GM19025 (cell line): Measurements from ENCODE around the gene WWOX.

Experiments
- ATAC-seq: cut with Tn5 transposase; IDR thresholded peaks from one replicate; pipeline ENCODE4 v1.9.1; 2021; ENCODE audit warnings: mild to moderate bottlenecking, low read depth, moderate library complexity; ENCODE audit not compliant: unreplicated experiment

WWOX gene

DNA sequence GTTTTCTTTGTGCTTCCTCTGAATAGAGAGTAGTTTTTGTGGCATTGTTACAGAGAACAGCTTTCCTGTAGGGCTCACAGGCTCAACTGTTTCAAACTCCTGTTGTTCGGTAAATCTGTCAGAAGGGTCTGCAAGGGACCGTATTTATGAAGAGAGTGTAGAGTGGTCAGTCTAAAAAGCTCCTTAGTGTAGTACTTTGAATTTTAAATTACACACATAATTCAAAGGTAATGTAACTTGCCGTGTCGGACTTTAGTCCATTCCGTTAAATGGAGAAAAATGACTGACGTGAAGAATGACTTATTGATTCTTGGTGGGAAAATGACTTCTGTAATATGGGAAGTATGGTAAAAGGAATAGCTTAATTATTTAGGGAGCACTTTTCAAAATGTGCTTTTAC is 190.9 kb downstream of the WWOX start:
- no peak for ATAC-seq

- no peak for ATAC-seq
Measured at GRCh38 chr16:78290872-78291591, 191.6 kb downstream of the WWOX start.

GRCh38 chr16:78291604-78292003 is 192.2 kb downstream of the WWOX start:
- ATAC-seq: no peak

DNA sequence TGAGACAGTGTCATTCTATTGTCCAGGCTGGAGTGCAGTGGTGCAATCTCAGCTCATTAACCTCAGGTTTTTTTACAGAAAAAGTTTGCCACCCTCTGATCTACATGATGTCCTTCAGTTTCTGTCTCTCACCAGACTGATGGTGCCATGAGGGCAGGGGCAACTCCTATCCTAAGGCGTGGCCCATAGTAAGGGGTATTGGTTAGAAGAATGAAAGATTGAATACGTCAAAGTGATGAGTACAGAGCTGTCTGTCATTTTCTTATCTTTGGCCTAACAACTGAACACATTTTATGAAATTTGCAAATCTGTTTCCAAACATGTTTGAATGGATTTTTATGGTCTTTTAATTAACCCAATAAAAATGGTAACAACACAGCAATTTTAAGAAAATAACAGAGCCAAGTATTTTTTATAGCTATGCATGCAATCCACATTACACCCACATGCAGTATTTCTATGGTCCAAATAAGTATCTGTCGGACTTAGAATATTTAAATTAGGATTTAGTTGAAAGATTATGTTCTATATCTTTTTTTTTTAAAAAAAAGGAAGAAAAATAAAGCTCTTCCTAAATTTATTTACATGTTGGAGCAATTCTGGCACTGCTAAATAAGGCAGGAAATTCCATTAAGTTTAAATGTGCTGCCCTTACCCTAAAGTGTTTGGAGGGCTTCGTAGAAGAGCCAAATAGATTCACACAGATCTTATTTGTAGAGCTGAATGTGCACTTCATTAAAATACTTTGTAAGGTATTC is 192.8 kb downstream of the WWOX start:
- no peak for ATAC-seq

DNA sequence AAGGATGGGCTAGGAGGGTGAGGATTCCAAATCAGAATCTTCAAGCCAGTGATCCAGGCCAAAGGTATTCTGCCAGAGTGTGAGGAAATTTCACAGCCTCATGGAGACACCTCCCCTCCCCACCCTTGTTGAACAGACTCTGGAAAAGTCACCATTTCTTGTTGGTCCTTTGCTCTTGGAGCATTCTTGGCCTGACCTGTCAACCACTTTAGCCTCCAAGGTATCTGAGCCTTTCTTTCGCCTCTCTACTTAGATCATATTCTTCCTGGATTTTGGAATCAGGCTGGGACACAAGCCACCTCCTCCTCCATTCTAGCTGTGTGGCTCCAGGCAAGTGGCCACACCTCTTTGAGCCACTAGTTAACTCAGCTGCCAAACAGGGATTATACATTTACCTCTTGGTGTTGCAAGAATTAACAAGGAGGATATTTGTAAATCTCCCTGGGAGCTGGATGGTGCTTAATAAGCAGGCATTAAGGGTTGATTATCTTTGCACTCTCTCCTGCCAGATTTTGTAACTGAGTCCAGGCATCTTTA is 193.5 kb downstream of the WWOX start:
- no peak for ATAC-seq

GRCh38 chr16:78294538-78295225 is 195.2 kb downstream of the WWOX start:
- no peak for ATAC-seq

DNA sequence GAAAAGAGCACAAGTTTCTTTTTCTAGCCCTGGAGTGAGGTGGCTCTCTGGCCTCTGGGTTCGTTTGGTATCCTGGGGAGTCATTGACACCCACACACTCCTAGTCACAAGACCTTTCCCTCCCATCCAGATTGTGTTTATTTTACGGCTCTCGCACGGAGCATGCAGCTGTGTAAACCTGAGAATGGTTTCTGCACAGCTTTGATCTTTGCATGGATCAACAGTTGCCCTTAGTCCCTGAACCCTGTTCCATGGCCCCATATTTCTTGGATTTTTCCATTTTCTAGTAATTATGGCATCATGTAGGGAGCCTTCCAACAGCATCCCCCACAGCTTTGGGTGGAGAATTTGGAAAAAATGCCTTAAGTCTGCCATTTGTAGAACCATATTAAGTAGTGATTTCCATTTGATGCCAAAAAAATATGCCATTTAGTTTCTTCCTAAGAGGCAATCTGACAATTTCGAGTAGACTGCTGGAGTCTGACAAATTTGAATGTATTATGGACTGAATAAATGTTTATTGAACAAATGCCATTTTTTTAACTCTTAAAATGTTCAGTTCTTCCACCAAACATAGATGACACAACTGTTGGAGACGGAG is 197.7 kb downstream of the WWOX start:
- no peak for ATAC-seq

- ATAC-seq: no peak
Measured at GRCh38 chr16:78298986-78299385, 199.5 kb downstream of the WWOX start.

DNA sequence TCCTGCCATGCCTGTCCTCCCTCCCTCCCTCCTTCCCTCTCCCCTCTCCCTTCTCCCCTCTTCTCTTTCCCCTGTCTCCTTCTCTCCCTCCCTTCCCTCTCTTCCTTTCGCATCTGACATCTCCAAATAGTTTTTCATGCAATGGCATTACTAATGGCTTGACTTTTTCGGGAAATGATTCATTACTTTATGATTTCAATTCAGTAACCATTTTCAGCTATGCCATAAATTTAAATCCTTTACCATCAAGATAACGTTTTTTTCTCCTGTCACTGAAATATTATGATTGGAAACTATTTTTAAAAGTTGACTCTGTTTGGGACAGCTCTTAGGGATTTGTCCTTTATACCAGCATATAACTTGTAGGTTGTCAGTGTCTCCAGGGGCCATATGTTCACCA is 201.0 kb downstream of the WWOX start:
- ATAC-seq: no peak

- no peak for ATAC-seq
Measured at GRCh38 chr16:78303946-78304345, 204.5 kb downstream of the WWOX start.

DNA sequence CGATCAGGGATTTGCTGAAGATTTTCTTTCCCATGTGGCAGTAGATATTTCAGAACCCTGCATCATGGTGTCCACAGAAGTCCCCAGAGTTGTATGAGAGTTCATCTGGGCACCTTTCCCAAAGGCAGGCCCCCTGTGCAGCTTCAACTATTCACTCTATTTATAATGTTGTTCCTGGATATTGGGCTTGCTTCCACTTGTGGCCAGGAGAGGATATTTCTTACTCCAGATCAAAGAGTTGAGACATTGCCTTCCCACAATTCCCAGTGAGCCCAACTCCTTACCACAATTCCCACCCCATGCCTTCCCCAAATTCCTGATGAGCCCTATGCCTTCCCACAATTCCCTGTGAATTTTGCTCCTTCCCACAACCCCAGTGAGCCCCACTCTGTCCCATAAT is 206.9 kb downstream of the WWOX start:
- ATAC-seq: no peak

DNA sequence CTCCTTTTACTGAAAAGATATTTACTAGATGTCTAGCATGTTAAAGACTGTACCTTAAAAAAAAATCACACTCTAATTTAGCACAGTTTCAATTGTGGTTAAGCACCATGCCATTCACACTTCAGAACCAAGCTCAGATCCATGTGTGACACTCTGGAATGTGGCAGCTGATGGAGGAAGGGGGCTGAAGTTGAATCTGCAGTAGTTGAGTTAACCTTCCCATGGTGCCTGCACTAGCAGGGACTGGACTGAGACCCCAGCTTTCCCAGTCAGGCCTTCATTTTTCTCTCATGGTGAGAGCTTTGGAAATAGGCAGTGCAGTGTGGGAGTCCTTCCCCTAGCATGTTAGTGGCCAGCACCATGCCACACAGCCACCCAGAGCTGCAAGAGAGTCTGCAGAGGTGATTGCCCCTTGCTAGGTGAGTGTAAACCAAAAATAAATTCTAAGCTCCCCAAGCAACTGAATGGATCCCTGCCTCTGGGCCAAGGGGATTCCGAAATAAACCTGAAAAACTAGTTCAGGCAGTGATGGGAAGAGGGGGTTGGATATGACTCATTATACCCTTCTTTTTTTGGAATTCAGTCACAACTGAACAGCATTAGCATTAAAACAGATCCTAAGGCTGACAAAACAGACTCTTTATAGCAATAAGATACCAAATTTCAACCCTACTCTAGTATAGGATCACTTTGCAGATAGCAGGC is 208.5 kb downstream of the WWOX start:
- ATAC-seq: no peak

- ATAC-seq: no peak
Measured at GRCh38 chr16:78309763-78310162, 210.3 kb downstream of the WWOX start.

GRCh38 chr16:78310196-78310595 is 210.7 kb downstream of the WWOX start:
- no peak for ATAC-seq

DNA sequence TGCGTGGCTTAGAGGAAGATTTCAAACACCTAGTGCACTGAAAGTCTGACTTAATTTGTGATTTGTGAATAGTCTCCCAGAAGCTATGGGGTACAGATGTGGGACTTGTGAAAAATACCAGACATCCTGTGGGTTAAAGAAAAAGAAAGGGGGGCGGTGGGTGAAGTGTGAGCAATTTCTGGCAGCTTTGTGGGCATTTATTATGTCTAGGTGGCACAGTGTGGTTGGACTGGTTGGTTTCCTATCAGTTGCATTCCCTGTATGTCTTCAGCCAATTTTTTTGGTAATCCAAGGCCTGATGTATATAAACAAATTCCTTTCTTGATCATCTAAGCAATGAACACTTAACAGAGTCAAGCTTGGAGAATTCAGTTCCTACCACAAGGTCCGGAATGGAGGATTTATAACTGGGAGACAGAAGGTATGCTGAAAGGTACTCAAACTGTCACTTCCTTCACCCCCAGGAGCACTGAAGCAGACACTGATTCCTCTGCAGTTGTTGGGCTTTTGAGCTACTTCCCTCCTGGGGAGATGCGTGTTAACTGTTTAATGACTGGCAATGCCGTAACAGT is 211.6 kb downstream of the WWOX start:
- ATAC-seq: no peak

- ATAC-seq: no peak
Measured at GRCh38 chr16:78311831-78312230, 212.4 kb downstream of the WWOX start.

DNA sequence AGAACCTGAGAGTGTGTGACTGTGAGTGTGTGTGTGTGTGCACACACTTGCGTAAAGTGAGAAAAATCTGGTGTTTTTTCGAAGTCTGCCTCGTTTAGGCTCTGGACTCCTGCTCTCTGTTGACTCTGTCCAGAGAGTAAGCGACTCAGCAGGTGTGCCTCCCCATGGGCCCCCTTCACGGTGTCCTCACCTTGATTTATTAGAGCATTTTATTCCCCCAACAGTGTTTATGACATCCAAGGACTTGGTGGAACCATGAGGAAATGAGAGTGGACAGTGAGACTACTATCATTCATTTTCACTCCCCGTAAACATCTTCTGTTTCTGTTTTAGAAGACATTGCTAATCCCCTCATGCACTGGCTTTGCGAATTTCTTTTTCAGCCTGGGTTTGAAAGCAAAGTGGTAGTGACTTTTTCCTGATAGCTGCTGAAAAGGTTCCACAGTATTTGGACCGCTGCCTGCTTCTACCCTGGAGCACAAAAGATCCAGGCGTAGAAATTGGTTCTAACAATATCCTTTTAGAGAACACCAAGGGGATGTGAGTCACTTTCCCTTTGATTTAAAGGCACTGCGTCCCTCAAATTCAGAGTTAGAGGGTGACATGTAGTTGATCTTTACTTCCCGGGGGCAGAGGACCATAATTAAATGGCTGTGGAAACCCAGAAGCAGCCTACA is 218.2 kb downstream of the WWOX start:
- no peak for ATAC-seq

DNA sequence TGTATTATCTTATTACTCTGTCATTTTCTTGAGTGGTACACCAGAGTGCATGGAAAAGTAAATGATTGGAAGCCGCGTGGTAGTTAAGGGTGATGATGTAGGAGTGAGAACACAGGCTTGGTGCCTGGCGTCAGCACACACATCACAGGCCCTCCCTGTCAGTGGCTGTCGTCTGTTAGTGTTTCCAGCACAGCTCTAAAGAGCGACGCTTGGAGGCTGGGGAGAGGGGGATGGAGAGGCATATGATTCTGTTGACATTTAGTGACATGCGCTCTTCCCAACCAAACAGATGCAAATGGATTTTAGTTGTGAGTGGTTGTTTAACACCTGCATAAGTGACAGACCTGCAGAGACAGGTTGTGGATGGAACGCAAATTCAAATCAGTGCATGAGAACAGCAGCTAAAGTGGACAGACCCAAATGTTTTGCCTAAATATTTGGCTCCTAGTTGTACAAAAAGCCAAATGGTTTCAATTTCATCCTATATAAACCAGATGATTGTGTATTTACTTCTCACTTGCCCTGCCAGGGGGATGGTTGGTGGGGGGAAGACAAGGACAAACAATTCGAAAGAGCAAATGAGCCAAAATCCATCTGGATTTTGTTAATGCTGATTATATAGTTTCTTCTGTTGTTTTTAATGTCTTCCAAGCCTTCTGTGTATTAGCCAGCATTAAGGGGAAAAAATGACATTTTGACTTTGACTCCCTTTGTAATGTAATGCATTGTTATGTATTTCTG is 222.3 kb downstream of the WWOX start:
- no peak for ATAC-seq

DNA sequence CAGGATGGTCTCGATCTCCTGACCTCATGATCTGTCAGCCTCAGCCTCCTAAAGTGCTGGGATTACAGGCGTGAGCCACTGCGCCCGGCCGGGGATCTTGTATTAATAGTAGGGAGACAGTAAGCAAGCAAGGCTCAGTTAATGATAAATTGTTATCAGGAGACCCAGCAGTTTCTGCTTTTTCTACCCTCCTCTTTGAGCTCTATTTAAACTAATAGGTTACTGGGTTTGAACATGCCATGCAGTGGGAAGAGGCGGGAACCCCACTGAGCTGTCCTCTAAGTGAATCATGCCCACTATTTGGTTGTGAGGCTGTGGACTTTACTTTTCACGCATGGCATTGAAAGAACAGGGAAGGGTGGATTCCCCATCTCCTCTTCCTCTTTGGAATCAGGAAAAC is 223.9 kb downstream of the WWOX start:
- ATAC-seq: no peak
